Measurements from ENCODE around the gene SMAD3.

The SMAD3 gene

DNA sequence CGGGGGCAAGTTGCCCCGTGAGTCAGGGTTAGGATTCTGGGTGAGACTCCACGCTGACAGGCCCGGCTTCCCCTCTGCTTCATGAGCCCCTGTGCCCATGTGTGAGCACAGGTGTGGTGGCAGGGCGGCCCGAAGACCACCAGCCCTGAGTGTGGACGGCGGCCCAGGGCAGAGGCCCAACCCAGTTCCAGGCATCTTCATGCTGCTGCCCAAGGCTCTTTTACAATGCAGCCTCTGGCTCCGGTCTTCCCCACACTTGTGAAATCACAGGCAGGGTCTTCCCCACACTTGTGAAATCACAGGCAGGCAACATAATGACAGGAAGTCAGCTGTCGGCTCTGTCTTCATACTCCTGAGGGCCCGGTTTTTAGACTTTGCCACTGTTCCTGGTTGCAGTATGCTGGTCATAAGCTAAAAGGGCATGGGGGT is 110.3 kb downstream of the SMAD3 start:
- H3K27ac ChIP-seq = peak overlapping the region; percentile 91
- no peak for DNase-seq (ENCODE audit: low spot score)
- TF ChIP-seq, protein P1, sequence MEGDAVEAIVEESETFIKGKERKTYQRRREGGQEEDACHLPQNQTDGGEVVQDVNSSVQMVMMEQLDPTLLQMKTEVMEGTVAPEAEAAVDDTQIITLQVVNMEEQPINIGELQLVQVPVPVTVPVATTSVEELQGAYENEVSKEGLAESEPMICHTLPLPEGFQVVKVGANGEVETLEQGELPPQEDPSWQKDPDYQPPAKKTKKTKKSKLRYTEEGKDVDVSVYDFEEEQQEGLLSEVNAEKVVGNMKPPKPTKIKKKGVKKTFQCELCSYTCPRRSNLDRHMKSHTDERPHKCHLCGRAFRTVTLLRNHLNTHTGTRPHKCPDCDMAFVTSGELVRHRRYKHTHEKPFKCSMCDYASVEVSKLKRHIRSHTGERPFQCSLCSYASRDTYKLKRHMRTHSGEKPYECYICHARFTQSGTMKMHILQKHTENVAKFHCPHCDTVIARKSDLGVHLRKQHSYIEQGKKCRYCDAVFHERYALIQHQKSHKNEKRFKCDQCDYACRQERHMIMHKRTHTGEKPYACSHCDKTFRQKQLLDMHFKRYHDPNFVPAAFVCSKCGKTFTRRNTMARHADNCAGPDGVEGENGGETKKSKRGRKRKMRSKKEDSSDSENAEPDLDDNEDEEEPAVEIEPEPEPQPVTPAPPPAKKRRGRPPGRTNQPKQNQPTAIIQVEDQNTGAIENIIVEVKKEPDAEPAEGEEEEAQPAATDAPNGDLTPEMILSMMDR (conservative IDR thresholded peaks at IDR 0.05; ENCODE audit: low read depth) = no peak
- CTCF ChIA-PET = interaction anchor here (0.5 to 0.7 kb wide), 4 partner anchors 9 to 166 kb away, joined by 3 read pairs; no protein-coding TSS in a partner anchor
- POLR2A ChIA-PET (ENCODE audit: low non-redundant PET) = no interaction called here

DNA sequence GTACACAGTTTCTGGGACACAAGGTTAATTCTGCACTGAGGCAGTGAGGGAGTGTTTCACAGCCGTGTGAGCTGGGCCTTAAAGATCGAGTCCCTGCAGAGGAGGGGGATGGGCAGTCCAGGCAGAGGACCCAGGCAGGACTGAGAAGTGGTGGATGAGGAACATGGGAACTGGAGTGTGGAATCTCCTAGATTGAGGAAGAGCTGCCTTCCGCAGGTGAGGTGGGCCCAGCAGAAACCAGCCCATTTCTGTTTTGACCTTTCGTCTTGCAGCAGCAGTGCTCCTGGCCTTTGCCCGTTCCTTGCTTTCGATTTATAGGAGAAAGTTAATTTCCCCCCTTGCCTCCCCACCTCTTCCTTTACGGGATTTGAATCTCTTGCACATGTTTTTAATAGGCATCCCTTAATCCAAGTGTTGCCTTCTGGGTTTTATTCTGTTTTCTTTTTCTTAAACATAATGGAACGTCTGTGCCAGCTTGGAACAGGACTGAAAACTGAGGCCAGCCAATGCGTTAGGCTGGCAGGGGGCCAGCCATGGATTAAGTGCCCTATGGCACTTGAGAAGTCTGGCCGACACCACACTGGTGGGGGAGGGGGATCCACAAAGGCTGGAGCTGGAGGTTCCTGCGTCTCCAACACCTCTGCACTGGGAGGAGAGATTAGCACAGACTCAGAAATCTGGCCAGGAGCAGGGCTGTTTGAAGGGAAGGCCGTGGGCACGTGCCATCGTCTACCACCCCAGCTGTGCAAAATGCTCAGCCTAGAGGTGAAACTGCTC is 111.0 kb downstream of the SMAD3 start:
- peak overlapping the region; percentile 91 for H3K27ac ChIP-seq
- POLR2A ChIA-PET (ENCODE audit: low non-redundant PET) = no interaction called here
- DNase-seq (ENCODE audit: low spot score) = no peak
- CTCF ChIA-PET = interaction anchor here (0.6 kb wide), 1 partner anchor 107 kb away, joined by 3 read pairs; no protein-coding TSS in a partner anchor
- TF ChIP-seq, protein P1 (conservative IDR thresholded peaks at IDR 0.05; ENCODE audit: low read depth) = no peak

DNA sequence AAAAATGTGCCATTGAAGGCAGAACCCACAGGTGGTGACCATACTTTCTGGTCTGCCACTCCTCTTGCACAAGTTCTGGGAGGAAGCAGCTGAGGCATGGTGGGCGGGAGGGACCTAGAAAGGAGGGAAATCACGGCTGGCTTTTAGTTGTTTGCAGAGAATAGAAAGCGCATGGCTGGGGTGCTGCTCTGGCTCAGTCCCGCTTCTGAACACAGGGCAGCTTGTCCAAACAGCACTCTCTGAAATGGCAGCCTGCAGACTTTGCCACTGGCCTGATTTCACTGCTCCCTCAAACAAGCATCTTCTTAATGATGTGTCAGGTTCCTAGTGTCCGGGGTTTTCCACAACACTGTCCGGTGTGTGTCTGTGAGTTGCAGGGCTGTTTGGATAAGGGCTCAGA is 112.3 kb downstream of the SMAD3 start:
- ChIA-PET CTCF (interaction anchor here (0.7 kb wide), 1 partner anchor 222 kb away, joined by 5 read pairs; no protein-coding TSS in a partner anchor), POLR2A (ENCODE audit: low non-redundant PET) (interaction anchor here (0.6 to 1.0 kb wide), 2 partner anchors 51 to 1136 kb away, joined by 3 to 4 read pairs; no protein-coding TSS in a partner anchor)

GRCh38 chr15:67178569-67179210 is 113.3 kb downstream of the SMAD3 start:
- peak overlapping the region; percentile 50; the same call in 1 of the 2 replicates for H3K27ac ChIP-seq
- TF ChIP-seq, protein P1 (conservative IDR thresholded peaks at IDR 0.05; ENCODE audit: low read depth) = no peak
- DNase-seq (ENCODE audit: low spot score) = no peak
- CTCF ChIA-PET = interaction anchor here (0.6 to 1.0 kb wide), 3 partner anchors 44 to 125 kb away, joined by 3 to 5 read pairs (median 3); no protein-coding TSS in a partner anchor
- POLR2A ChIA-PET (ENCODE audit: low non-redundant PET) = no interaction called here

More for the DNA sequence above, 112.3 kb downstream of the SMAD3 start:
- DNase-seq (ENCODE audit: low spot score) = no peak
- TF ChIP-seq, protein P1 (conservative IDR thresholded peaks at IDR 0.05; ENCODE audit: low read depth) = no peak
- peak overlapping the region; percentile 50 for H3K27ac ChIP-seq

- DNase-seq (ENCODE audit: low spot score) = no peak
- ChIA-PET POLR2A (ENCODE audit: low non-redundant PET) (no interaction called here), CTCF (no interaction called here)
- TF ChIP-seq, protein P1 (conservative IDR thresholded peaks at IDR 0.05; ENCODE audit: low read depth) = no peak
- no peak overlapping the region for H3K27ac ChIP-seq
Observed at GRCh38 chr15:67179411-67179995, 114.1 kb downstream of the SMAD3 start.

DNA sequence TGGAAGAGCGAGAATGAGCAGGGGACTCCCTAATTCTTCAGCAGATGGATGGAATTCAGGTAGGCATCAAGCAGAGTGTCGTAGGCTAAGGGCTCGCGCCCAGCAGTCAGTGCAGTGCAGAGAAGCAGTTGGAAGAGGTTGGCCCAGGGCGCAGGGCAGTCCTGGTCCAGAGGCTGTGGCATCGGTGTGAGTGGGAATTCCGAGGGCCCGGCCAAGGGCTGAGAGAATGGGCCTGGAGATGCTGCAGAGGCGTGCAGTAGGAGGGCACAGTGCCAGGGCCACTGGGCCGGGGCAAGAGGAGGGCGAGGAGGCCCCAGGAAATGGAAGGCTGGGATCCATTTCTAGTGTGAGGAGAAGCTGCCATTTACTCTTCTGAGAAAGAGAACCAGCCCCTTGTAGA is 114.6 kb downstream of the SMAD3 start:
- H3K27ac ChIP-seq = no peak overlapping the region
- ChIA-PET POLR2A (ENCODE audit: low non-redundant PET) (no interaction called here), CTCF (no interaction called here)
- no peak for DNase-seq (ENCODE audit: low spot score)
- TF ChIP-seq, protein P1 (conservative IDR thresholded peaks at IDR 0.05; ENCODE audit: low read depth) = no peak
